ENCODE measurements around the gene TTLL11.
"Not testable (repeated sequence)": the region's sequence is repeated elsewhere in the genome, so short reads cannot be mapped to it uniquely, and the experiment has no call there.

Gene TTLL11

GRCh38 chr9:121801579-121801978, 291.5 kb downstream of the TTLL11 start:
- no peak for DNase-seq

- DNase-seq = no peak
These were observed 292.7 kb downstream of the TTLL11 start for GRCh38 chr9:121800376-121800775.

- DNase-seq = no peak
These were observed 294.2 kb downstream of the TTLL11 start for GRCh38 chr9:121798941-121799340.

GRCh38 chr9:121797081-121797480, 296.0 kb downstream of the TTLL11 start:
- no peak for DNase-seq

- not testable (repeated sequence) for DNase-seq
These were observed 298.8 kb downstream of the TTLL11 start for GRCh38 chr9:121794334-121794733.

- DNase-seq = not testable (repeated sequence)
These were observed 300.6 kb downstream of the TTLL11 start for GRCh38 chr9:121792476-121792875.

- no peak for DNase-seq
These were observed 302.3 kb downstream of the TTLL11 start for GRCh38 chr9:121790841-121791240.

- no peak for DNase-seq
These were observed 304.3 kb downstream of the TTLL11 start for GRCh38 chr9:121788686-121789366.

- no peak for DNase-seq
These were observed 306.1 kb downstream of the TTLL11 start for GRCh38 chr9:121786998-121787422.

- no peak for DNase-seq
These were observed 306.6 kb downstream of the TTLL11 start for GRCh38 chr9:121786543-121786948.

- no peak for DNase-seq
These were observed 307.2 kb downstream of the TTLL11 start for GRCh38 chr9:121785673-121786542.

GRCh38 chr9:121784731-121785411, 308.2 kb downstream of the TTLL11 start:
- no peak for DNase-seq

- DNase-seq = no peak
These were observed 309.3 kb downstream of the TTLL11 start for GRCh38 chr9:121783521-121784507.

GRCh38 chr9:121783111-121783510, 310.0 kb downstream of the TTLL11 start:
- no peak for DNase-seq

GRCh38 chr9:121782514-121783110, 310.5 kb downstream of the TTLL11 start:
- DNase-seq = no peak

GRCh38 chr9:121781701-121782464, 311.2 kb downstream of the TTLL11 start:
- no peak for DNase-seq

GRCh38 chr9:121781145-121781548, 312.0 kb downstream of the TTLL11 start:
- DNase-seq = no peak

- DNase-seq = no peak
These were observed 312.7 kb downstream of the TTLL11 start for GRCh38 chr9:121780177-121781040.

- no peak for DNase-seq
These were observed 313.6 kb downstream of the TTLL11 start for GRCh38 chr9:121779381-121780117.

Data from DMS 273 treated with DMSO at 0.1 percent for 48 hours (cell line).